ENCODE results near the gene WNT9A.

DNA sequence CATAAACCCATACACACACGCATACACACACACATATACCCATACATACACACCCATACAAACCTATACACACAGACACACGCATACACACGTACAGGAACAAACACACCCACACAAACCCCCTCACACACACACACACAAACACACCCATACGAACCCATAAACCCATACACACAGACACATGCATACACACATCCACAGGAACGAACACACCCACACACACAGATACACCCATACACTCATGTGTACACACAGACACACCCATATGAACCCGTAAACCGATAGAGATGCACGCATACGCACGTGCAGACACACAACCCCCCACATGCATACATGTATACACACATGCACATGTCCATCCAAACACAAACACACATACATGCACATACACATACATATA, 9.5 kb downstream of the WNT9A start:
- TF ChIP-seq, protein P1, sequence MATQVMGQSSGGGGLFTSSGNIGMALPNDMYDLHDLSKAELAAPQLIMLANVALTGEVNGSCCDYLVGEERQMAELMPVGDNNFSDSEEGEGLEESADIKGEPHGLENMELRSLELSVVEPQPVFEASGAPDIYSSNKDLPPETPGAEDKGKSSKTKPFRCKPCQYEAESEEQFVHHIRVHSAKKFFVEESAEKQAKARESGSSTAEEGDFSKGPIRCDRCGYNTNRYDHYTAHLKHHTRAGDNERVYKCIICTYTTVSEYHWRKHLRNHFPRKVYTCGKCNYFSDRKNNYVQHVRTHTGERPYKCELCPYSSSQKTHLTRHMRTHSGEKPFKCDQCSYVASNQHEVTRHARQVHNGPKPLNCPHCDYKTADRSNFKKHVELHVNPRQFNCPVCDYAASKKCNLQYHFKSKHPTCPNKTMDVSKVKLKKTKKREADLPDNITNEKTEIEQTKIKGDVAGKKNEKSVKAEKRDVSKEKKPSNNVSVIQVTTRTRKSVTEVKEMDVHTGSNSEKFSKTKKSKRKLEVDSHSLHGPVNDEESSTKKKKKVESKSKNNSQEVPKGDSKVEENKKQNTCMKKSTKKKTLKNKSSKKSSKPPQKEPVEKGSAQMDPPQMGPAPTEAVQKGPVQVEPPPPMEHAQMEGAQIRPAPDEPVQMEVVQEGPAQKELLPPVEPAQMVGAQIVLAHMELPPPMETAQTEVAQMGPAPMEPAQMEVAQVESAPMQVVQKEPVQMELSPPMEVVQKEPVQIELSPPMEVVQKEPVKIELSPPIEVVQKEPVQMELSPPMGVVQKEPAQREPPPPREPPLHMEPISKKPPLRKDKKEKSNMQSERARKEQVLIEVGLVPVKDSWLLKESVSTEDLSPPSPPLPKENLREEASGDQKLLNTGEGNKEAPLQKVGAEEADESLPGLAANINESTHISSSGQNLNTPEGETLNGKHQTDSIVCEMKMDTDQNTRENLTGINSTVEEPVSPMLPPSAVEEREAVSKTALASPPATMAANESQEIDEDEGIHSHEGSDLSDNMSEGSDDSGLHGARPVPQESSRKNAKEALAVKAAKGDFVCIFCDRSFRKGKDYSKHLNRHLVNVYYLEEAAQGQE (IDR thresholded peaks at IDR 0.05; ENCODE audit: insufficient read depth in 1 of 2, low read depth in 2 of 2, low read length in 2 of 2): no peak
- TF ChIP-seq POLR2AphosphoS5 (IDR thresholded peaks at IDR 0.05; ENCODE audit: low read depth, low read length): no peak
- TF ChIP-seq SIN3A (IDR thresholded peaks at IDR 0.05; ENCODE audit: borderline replicate concordance, insufficient read depth, low read length): no peak
- TF ChIP-seq FOXP2 (optimal IDR thresholded peaks at IDR 0.05; ENCODE audit: borderline replicate concordance, extremely low read depth, extremely low read length, insufficient read depth): no peak
- TF ChIP-seq TAF1 (IDR thresholded peaks at IDR 0.05; ENCODE audit: borderline replicate concordance, insufficient read depth, low read length): no peak

All from PFSK-1 (cell line).